Fibroblast of lung (primary cell): ENCODE measurements around the gene SOX1. TPM values are rescaled to one million over a fixed set of nuclear protein-coding genes. Genes with fewer than 3 reads are reported as not detected.

ENCODE experiments used
- DNase-seq, 2 donors: peaks; one replicate each; pipeline versions ENCODE4 v3.0.0 to v3.0.0-alpha.2; 2010; ENCODE audit warnings: low read depth in 2 of 2
- H2AFZ ChIP-seq: 2 replicates; pipeline ENCODE4 v1.5.1; 2012; ENCODE audit warnings: low read length, control low read depth, inconsistent platforms
- H3K27ac ChIP-seq: 2 replicates; pipeline ENCODE4 v1.5.1; 2011; ENCODE audit warnings: low read length, control low read depth; ENCODE audit not compliant: insufficient read depth
- H3K27me3 ChIP-seq: 2 replicates; pipeline ENCODE4 v1.5.1; 2011; ENCODE audit warnings: mild to moderate bottlenecking, low read length; ENCODE audit not compliant: control insufficient read depth, insufficient read depth
- H3K36me3 ChIP-seq: 2 replicates; pipeline ENCODE4 v1.5.1; 2011; ENCODE audit warnings: low read length; ENCODE audit not compliant: control insufficient read depth, insufficient read depth
- H3K4me1 ChIP-seq: 2 replicates; pipeline ENCODE4 v1.5.1; 2011; ENCODE audit warnings: low read length; ENCODE audit not compliant: control insufficient read depth, insufficient read depth; ENCODE audit errors: extremely low read depth
- H3K4me2 ChIP-seq: 2 replicates; pipeline ENCODE4 v1.5.1; 2011; ENCODE audit warnings: low read length, control low read depth; ENCODE audit not compliant: insufficient read depth; ENCODE audit errors: extremely low read depth
- H3K4me3 ChIP-seq, 4 experiments: fragments of 200-600 bp in 1 of 4; sonication (generic) in 1 of 4; replicated peaks in 1 of 4; 2 replicates each; pipeline ENCODE4 v1.5.1; 2011 to 2016; ENCODE audit warnings: low read length in 4 of 4, low read depth in 3 of 4, mild to moderate bottlenecking in 3 of 4, control low read depth in 2 of 4, inconsistent platforms in 1 of 4, mixed read lengths in 1 of 4; ENCODE audit not compliant: insufficient read depth in 1 of 4; ENCODE audit errors: control extremely low read depth in 1 of 4
- H3K79me2 ChIP-seq: 2 replicates; pipeline ENCODE4 v1.5.1; 2012; ENCODE audit warnings: mild to moderate bottlenecking, low read length, inconsistent platforms; ENCODE audit not compliant: control insufficient read depth, insufficient read depth
- H3K9ac ChIP-seq: 2 replicates; pipeline ENCODE4 v1.5.1; 2011; ENCODE audit warnings: mild to moderate bottlenecking, low read length, control low read depth; ENCODE audit not compliant: insufficient read depth
- H3K9me3 ChIP-seq: 2 replicates; pipeline ENCODE4 v1.5.1; 2012; ENCODE audit warnings: low read depth, low read length; ENCODE audit not compliant: control insufficient read depth, insufficient read depth
- H4K20me1 ChIP-seq: 2 replicates; pipeline ENCODE4 v1.5.1; 2011; ENCODE audit warnings: low read length; ENCODE audit not compliant: control insufficient read depth, insufficient read depth; ENCODE audit errors: extremely low read depth
- CTCF ChIP-seq, 2 donors: IDR thresholded peaks in 1 of 2; conservative IDR thresholded peaks in 1 of 2; 1 replicate in 1 of 2; 2 replicates in 1 of 2; pipeline ENCODE4 v1.5.1; 2011 to 2012; ENCODE audit warnings: low read length in 2 of 2, control low read depth in 1 of 2, inconsistent platforms in 1 of 2, low read depth in 1 of 2, mild to moderate bottlenecking in 1 of 2
- EZH2 ChIP-seq: IDR thresholded peaks from 2 replicates; pipeline ENCODE4 v1.5.1; 2012; ENCODE audit warnings: low read length, control low read depth, mild to moderate bottlenecking; ENCODE audit errors: missing control alignments
- polyA plus RNA-seq, 2 donors: library from polyadenylated mRNA; depleted of rRNA in 1 of 2; stranded (reverse) in 1 of 2; unstranded in 1 of 2; fragments of >200 nt; gene quantifications; 2 replicates each; pipeline ENCODE4 v1.2.1, GENCODE V29; 2011 to 2012; ENCODE audit warnings: missing spikeins in 1 of 2
- total RNA-seq: library from RNA; depleted of rRNA; stranded (reverse); fragments of >200 nt; gene quantifications from 2 replicates; pipeline ENCODE4 v1.2.1, GENCODE V29; 2014

The SOX1 gene
- total and polyA plus RNA-seq, 2 donors (not counting 1 experiment from before 2014, with no cell fraction given): not detected

GRCh38 chr13:112115403-112116091 lies 48.6 kb downstream of the SOX1 start:
- Histone ChIP-seq H4K20me1 (no peaks in the 10 kb centered on the region), H3K9ac (no peak overlapping the region), H2AFZ (no peak overlapping the region), H3K4me3 (no peak overlapping the region), H3K4me1 (no peaks in the 10 kb centered on the region), H3K79me2 (no peaks in the 10 kb centered on the region), H3K9me3 (no peaks in the 10 kb centered on the region), H3K27ac (no peak overlapping the region), H3K36me3 (no peaks in the 10 kb centered on the region), H3K27me3 (no peaks in the 10 kb centered on the region), H3K4me2 (no peak overlapping the region)
- no peak for TF ChIP-seq EZH2
- no peak for TF ChIP-seq CTCF (conservative IDR thresholded peaks at IDR 0.05 in 1 of 2, IDR thresholded peaks at IDR 0.05 in 1 of 2; ENCODE audit: low read depth in 1 of 2, low read length in 2 of 2)
- DNase-seq: no peak

GRCh38 chr13:112116187-112116950 lies 49.4 kb downstream of the SOX1 start:
- no peaks in the 10 kb centered on the region for H4K20me1 ChIP-seq
- no peaks in the 10 kb centered on the region for H3K27me3 ChIP-seq
- no peaks in the 10 kb centered on the region for H3K36me3 ChIP-seq
- no peak for DNase-seq
- no peak overlapping the region for H3K4me2 ChIP-seq
- no peak overlapping the region for H2AFZ ChIP-seq
- no peaks in the 10 kb centered on the region for H3K4me1 ChIP-seq
- no peaks in the 10 kb centered on the region for H3K9me3 ChIP-seq
- TF ChIP-seq CTCF (conservative IDR thresholded peaks at IDR 0.05 in 1 of 2, IDR thresholded peaks at IDR 0.05 in 1 of 2; ENCODE audit: low read depth in 1 of 2, low read length in 2 of 2) (no peak), EZH2 (no peak)
- H3K79me2 ChIP-seq: no peaks in the 10 kb centered on the region
- no peak overlapping the region for H3K27ac ChIP-seq
- H3K9ac ChIP-seq: no peak overlapping the region
- H3K4me3 ChIP-seq: no peak overlapping the region

- H2AFZ ChIP-seq: no peak overlapping the region
- H3K36me3 ChIP-seq: no peaks in the 10 kb centered on the region
- no peaks in the 10 kb centered on the region for H3K79me2 ChIP-seq
- no peak overlapping the region for H3K4me3 ChIP-seq
- no peak overlapping the region for H3K27ac ChIP-seq
- no peak overlapping the region for H3K9ac ChIP-seq
- no peaks in the 10 kb centered on the region for H4K20me1 ChIP-seq
- H3K4me2 ChIP-seq: no peak overlapping the region
- no peaks in the 10 kb centered on the region for H3K27me3 ChIP-seq
- no peak for DNase-seq
- no peaks in the 10 kb centered on the region for H3K9me3 ChIP-seq
- no peaks in the 10 kb centered on the region for H3K4me1 ChIP-seq
- TF ChIP-seq EZH2 (no peak), CTCF (conservative IDR thresholded peaks at IDR 0.05 in 1 of 2, IDR thresholded peaks at IDR 0.05 in 1 of 2; ENCODE audit: low read depth in 1 of 2, low read length in 2 of 2) (no peak)
These were observed 50.5 kb downstream of the SOX1 start for GRCh38 chr13:112117258-112117954.
